Measurements from ENCODE around the gene ZEB2. TPM values are rescaled to one million over a fixed set of nuclear protein-coding genes. Genes with fewer than 3 reads are reported as not detected.
A peak's percentile ranks its signal among the peaks of the same experiment; 100 is the strongest.

ZEB2 gene
- total and polyA plus RNA-seq, 2 of the 8 experiments (the other 6 are each of a cell fraction or from before 2014, with no cell fraction given): 0.38 TPM; not detected in 1

DNA sequence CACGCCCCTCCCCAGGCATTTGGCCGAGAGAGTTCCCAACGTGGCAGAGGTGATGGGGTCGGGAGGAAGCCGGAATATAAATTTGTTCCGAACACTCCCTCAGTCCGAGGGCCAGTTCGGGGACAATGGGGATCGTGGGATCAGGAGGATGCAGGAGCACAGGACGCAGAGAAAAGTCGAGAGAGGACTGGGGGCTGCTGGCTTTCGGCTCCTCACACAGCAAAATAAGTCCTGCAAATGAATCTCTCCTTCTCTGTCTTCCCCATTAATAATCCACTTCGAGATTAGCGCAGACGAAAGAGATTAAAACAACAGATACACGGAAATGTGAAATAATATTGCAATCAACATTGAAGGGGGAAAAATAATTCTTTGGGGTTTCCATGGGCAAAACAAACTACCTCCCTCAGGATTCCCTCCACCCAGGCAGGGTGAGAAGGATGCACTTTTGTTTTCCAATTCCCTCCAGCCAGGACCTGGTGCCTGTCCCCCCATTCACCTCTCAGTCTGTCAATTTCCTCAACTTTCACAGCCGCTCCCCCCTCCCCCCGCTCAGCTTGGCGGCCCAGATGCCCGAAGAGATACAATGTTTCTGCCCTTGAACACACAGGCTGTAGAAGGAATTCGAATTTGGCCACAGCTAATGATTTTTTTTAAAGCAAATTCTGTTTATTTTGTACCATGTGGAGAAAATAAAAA is 3.1 kb upstream of the ZEB2 start:
- DNase-seq (ENCODE audit: low read depth in 1 of 2, low spot score in 2 of 2): peak in 1 of 2 experiments; percentile 61
- H3K79me1 ChIP-seq (ENCODE audit: low read depth, low read length): no peaks in the 10 kb centered on the region
- no peak overlapping the region for H2BK120ac ChIP-seq (replicated peaks; ENCODE audit: low read depth, low read length)
- no peak overlapping the region for H3K23ac ChIP-seq (ENCODE audit: insufficient read length)
- H3K4me1 ChIP-seq (replicated peaks in 1 of 4; ENCODE audit: control insufficient read depth in 3 of 4, insufficient read depth in 4 of 4, low read length in 3 of 4): peaks cover 4 to 16% (median 5%) of the 10 kb centered on the region in 4 experiments; a peak in 6 of 7 replicates
- peaks cover 18% of the 10 kb centered on the region for H3K23me2 ChIP-seq (ENCODE audit: low read depth, low read length)
- H4K8ac ChIP-seq (ENCODE audit: extremely low read depth, insufficient read depth, low read length): no peak overlapping the region
- H3K14ac ChIP-seq (ENCODE audit: insufficient read length): no peak overlapping the region
- no peak overlapping the region for H2AFZ ChIP-seq (ENCODE audit: low read length)
- no peak for FAIRE-seq
- 0 out of 2 replicates have a peak overlapping the region, but pooled peaks have one; percentile 14 for H3K18ac ChIP-seq (ENCODE audit: extremely low read depth, low read length)
- 2% methylated on average over 21 of the region's 21 CpGs; no CpG with 5 or more reads in 1 of the 2 experiments for WGBS, 2 experiments (ENCODE audit: extremely low coverage in 1 of 2, insufficient coverage in 1 of 2, insufficient read length in 1 of 2, insufficient replicate concordance in 2 of 2, low coverage in 1 of 2, low lambda C conversion rate in 2 of 2, missing lambda C conversion rate in 1 of 2)
- no peak overlapping the region for H2BK5ac ChIP-seq (ENCODE audit: low read depth, low read length)
- ChIA-PET POLR2A (ENCODE audit: partially characterized antibody) (interaction anchor here (1.0 to 1.3 kb wide), 2 partner anchors 16 to 44 kb away, joined by 3 read pairs; no protein-coding TSS in a partner anchor), CTCF (ENCODE audit: partially characterized antibody) (interaction anchor here (0.7 to 1.0 kb wide), 2 partner anchors 78 to 210 kb away, joined by 3 to 5 read pairs; no protein-coding TSS in a partner anchor)
- no peak overlapping the region for H2BK20ac ChIP-seq (ENCODE audit: low read length)
- H2BK12ac ChIP-seq (ENCODE audit: low read depth, low read length): 0 out of 2 replicates have a peak overlapping the region, but pooled peaks have one; percentile 11
- H4K20me1 ChIP-seq (replicated peaks in 1 of 2; ENCODE audit: control insufficient read depth in 1 of 2, insufficient read depth in 2 of 2, low read length in 2 of 2): peaks cover 0 to 2% of the 10 kb centered on the region in 2 experiments
- no peaks in the 10 kb centered on the region for H3K36me3 ChIP-seq (ENCODE audit: control insufficient read depth in 2 of 4, insufficient read depth in 4 of 4, low read length in 3 of 4)
- H3K9ac ChIP-seq (replicated peaks in 1 of 4; ENCODE audit: extremely low read depth in 1 of 4, low read depth in 3 of 4, low read length in 3 of 4): no peak overlapping the region
- H2AK5ac ChIP-seq (ENCODE audit: low read depth, low read length): no peak overlapping the region
- no peaks in the 10 kb centered on the region for H3K9me3 ChIP-seq (ENCODE audit: insufficient read depth in 2 of 2, low read depth in 1 of 2, low read length in 1 of 2)
- no peak overlapping the region for H4K5ac ChIP-seq (ENCODE audit: insufficient read length, low read depth, low read length)
- H3K4me3 ChIP-seq (ENCODE audit: extremely low read depth in 1 of 4, insufficient read depth in 2 of 4, low read depth in 3 of 4, low read length in 4 of 4): peak overlapping the region; percentile 29 to 62 (median 52)
- peak overlapping the region; percentile 80 to 95 for H3K4me2 ChIP-seq (ENCODE audit: insufficient read depth in 1 of 2, low read depth in 2 of 2, low read length in 2 of 2)
- no peak overlapping the region for H3K27ac ChIP-seq (ENCODE audit: low read depth, low read length)
- no peak overlapping the region for H4K91ac ChIP-seq (replicated peaks; ENCODE audit: insufficient read length, low read length)
- no peak overlapping the region for H3K56ac ChIP-seq (replicated peaks; ENCODE audit: insufficient read length, low read depth, low read length)
- H3K79me2 ChIP-seq (ENCODE audit: control insufficient read depth in 1 of 2, insufficient read depth in 2 of 2, low read length in 2 of 2): no peaks in the 10 kb centered on the region
- H2BK15ac ChIP-seq (ENCODE audit: low read length): no peak overlapping the region
- no peak overlapping the region for H3K4ac ChIP-seq (replicated peaks; ENCODE audit: insufficient read length, low read depth, low read length)
- peaks cover 29 to 39% (median 38%) of the 10 kb centered on the region in 4 experiments for H3K27me3 ChIP-seq (replicated peaks in 1 of 4; ENCODE audit: control insufficient read depth in 3 of 4, extremely low read depth in 1 of 4, insufficient read depth in 3 of 4, low read length in 3 of 4)
- TF ChIP-seq NRF1 (IDR thresholded peaks at IDR 0.05; ENCODE audit: low read depth, low read length): no peak
- TF ChIP-seq GABPA (IDR thresholded peaks at IDR 0.05; ENCODE audit: borderline replicate concordance, insufficient read depth, low read length): no peak
- TF ChIP-seq RNF2 (IDR thresholded peaks at IDR 0.05; ENCODE audit: borderline replicate concordance, low read depth, low read length, missing control alignments, poor library complexity, severe bottlenecking): peak; percentile 47
- TF ChIP-seq RBBP5 (IDR thresholded peaks at IDR 0.05; ENCODE audit: borderline replicate concordance, low read depth, low read length): 0 out of 2 replicates have a peak, but pooled peaks have one; percentile 58
- TF ChIP-seq CREB1 (IDR thresholded peaks at IDR 0.05): no peak
- TF ChIP-seq CHD2 (IDR thresholded peaks at IDR 0.05; ENCODE audit: low read length): no peak
- no peak for TF ChIP-seq CEBPB (IDR thresholded peaks at IDR 0.05; ENCODE audit: low read depth, low read length)
- peak; percentile 54; the same call in 1 of the 2 replicates for TF ChIP-seq SUZ12 (IDR thresholded peaks at IDR 0.05; ENCODE audit: low read length)
- TF ChIP-seq, protein P1, sequence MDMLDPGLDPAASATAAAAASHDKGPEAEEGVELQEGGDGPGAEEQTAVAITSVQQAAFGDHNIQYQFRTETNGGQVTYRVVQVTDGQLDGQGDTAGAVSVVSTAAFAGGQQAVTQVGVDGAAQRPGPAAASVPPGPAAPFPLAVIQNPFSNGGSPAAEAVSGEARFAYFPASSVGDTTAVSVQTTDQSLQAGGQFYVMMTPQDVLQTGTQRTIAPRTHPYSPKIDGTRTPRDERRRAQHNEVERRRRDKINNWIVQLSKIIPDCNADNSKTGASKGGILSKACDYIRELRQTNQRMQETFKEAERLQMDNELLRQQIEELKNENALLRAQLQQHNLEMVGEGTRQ (IDR thresholded peaks at IDR 0.05; ENCODE audit: low read length): no peak
- peak; percentile 68 for TF ChIP-seq CTBP2 (IDR thresholded peaks at IDR 0.05; ENCODE audit: borderline replicate concordance, insufficient read depth, insufficient read length, low read length)
